NCI-H69 (cell line): Measurements from ENCODE around the gene MRPL23.

Experiments used
- DNase-seq: peaks from one replicate; lab custom pipeline; 2025; lab: John Stamatoyannopoulos, UW

The MRPL23 gene

DNA sequence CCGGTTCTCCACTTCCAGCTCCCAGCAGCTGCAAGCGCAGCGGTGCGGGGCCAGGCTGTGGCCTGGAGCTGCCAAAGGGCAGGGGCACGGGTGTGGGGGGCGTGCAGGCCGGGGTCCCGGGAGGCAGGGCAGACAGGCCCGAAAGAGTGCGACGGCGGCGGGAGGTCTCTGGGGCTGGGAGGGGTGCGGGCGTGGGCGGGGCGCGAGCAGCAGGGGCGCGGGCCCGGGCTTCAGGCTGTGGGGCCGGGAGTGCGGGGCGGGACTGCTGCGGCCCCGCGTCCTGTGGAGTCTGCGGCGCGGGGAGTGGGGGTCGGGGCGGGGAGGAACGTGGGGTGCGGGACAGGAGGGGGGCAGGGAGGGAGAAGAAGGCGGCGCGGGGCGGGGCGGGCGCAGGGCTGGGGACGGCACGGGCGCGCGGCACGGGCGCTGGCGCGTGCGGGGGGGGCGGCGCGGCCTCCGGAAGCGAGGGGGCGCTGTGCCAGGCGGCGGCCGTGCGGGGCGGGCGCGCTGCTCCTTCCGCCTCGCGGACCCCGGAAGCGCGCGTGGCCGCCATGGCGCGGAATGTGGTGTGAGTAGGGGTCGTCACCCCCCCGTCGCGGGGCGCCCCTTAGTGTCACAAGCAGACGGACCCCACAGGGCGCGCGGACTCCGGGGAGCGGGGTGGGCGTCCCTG lies at the start of gene MRPL23:
Gene MRPL23, plus strand, starts transcription at position 521 of the 673 bp plus-strand sequence. Its CDS starts 31 bp downstream, at position 552.
- DNase-seq = no peak

DNA sequence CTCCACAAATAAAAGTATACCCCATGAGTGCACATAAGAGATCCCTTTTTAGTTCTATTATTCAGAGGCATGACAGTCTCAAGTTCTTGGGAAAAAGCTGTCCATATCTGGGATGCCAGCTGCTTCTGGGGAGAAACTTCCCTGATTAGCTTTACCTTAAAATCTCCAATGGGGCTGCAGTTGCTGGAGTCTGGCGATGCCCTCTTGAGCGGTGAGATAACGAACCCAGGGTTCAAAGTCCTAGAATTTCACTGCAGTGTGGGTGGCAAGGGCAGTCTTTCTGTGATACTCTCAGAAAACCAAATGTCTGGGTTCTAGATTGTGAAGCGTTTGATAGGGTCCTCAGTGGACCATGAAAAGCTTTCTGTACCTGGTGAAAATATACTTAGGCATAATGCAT lies 48.0 kb upstream of the MRPL23 start:
- DNase-seq = no peak

DNA sequence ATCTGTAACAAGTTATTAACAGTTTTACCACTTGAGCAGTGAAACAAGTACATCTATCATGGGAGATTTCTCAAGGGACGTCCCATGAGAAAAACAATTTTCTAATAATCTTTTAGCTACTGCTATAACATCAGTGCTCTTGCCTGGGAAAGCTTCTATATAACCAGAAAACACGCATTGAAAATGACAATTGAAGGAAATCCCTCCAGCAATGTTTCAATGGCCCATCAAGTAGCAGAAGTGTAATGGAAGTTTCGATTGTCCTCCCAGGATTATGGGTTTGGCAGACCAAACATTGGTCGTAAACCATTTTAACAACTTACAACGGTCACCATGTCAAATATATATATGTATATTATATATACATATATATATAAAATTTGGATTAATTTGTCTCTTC lies 47.4 kb upstream of the MRPL23 start:
- no peak for DNase-seq

DNA sequence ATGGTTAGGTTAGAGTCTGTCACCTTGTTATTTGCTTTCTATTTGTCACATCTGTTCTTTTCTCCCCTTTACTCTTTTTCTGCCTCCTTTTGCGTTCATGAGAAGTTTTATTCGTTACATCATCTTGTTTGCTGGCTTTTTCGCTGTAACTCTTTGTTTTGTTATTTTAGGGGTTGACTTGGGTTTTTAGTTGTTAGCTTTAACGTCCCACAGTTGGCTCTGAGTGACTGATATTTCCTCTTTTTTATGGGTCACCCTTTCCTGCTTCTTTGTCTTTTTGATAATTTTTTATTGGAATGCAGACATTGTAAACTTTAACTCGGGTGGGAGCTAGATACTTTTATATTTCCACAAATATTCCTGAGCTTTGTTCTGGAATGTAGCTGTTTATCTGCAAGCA lies 41.0 kb upstream of the MRPL23 start:
- no peak for DNase-seq

DNA sequence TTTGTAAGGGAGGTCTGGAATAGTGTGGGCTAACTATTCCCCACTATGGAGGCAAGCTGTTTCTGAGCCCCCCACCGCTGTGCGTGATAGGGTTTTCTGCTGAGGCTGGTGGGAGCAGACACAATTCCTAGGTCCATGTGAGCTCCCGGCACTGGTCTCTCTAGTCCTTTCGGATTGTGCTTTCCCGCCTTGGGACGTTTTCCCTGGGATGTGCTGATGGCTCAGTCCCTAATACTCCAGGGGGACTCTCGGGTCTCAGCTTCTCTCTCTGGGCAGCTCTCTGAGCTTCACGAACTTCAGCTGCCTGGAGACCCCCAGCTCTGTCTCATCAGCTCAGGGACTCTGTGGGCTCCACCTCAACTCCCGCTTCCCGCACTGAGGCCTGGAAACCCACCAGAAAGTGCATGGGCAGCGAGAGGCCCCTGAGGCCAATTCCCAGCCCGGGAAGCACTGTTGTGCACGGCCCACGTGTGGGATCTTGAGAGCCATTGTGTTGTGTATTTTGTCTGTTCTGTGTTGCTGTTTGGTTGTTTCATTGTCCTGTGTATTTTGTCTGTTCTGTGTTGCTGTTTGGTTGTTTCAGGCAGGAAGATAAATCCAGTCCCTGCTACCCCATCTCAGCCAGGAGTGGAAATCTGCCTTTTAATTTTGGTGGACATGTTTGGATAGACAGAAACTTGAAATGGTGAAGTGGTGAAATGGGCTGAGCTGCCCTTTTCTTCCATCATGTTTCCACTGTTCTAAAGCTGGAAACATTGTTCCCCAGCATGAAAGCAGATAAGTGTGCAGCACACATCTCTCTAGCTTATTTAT lies 40.3 kb upstream of the MRPL23 start:
- no peak for DNase-seq

DNA sequence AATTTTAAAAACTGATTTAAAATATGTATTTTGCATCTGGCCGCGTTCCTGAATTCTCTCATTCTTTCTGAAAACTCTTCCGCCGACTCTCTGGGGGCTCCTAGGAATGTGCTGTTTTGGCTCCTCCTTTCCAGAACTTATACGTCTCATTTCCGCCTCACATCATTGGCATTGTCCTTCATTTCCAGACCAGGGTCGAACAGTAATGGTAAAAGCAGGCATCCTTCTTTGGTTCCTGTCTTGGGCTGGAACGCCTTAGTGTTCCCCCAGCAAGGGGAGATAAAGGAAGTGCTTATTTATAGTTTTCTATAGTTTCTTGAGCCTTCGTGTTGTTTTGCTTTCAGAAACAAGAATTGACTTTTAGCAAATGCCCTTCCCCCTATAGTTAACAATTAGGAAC lies 38.5 kb upstream of the MRPL23 start:
- no peak for DNase-seq

DNA sequence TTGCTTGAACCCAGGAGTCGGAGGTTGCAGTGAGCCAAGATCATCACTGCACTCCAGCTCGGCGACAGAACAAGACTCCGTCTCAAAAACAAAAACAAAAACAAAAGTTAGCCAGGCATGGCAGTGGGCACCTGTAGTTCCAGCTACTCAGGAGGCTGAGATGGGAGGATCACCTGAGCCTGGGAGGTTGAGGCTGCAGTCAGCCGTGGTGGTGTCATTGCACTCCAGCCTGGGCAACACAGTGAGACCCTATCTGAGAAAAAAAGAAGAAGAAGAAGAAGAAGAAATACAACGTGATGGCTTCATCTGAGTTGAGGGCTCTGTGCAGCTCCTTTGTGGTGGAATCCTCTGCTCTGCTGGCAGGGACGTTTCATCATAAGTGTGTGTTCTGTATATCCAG lies 37.6 kb upstream of the MRPL23 start:
- DNase-seq = no peak

DNA sequence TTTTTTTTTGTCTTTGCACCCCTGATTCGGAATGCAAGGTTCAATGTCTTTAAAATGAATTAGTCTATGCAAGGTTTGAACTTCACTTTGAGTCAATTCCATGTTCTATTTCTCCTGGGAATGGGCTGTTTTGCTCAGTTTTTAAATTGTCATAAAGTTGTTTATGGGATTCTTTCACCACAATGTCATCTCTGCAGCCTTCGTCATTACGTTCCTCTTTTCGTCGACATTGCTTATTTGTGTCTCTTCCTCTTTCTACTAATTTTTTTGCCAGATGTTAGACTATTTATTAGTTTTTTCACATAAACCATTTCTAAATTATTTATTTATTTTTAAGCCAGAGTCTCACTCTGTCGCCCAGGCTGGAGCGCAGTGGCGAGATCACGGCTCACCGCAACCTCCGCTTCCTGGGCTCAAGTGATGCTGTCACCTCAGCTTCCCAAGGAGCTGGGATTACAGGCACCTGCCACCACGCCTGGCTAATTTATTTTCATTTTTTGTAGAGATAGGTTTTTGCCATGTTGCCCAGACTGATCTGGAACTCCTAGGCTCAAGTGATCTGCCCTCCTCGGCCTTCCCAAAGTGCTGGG lies 34.7 kb upstream of the MRPL23 start:
- no peak for DNase-seq

DNA sequence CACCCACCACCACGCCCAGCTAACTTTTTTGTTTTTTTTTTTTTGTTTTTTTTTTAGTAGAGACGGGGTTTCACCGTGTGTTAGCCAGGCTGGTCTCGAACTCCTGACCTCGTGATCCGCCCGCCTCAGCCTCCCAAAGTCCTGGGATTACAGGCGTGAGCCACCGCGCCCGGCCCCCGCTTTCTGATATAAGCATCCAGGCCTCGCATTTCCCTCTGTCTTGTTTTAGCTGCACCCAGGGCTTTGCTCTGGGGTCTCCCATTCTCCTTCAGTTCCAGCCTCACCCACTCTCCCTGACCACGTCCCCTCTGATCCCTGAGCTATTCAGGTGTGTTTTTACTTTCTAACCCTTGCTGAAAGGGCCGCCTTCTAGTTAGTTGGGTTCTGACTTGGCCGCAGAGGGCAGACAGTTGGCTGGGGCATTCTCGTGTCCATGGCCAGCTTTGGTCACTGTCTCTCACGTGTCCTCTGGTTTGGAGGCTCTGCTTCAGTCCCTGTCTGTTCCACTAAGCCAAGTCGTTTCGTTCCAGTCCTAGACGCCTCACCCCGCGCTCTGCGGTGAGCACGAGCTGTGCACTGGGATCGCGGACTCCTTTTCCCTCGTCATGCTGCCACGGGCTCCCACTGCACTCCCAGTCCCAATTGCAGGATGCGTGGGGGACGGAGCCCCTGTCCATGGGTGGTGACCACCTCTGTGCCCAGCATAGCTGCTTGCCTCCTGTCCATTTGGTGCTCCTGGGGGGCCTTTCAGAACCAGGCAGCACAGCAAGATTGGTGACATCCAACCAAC lies 33.7 kb upstream of the MRPL23 start:
- DNase-seq = no peak

DNA sequence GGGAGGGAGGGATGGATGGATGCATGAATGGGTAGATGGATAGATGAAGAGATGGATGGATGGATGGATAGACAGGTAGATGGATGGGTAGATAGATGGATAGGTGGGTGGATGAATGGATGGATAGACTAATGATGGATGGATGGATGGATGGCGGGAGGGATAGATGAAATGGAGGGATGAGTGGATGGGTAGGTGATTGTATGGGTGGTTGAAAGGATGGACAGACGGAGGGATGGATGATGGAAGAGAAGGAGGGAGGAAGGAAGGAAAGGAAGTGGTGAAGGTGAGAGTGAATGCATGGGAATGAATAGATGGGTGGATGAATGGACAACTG lies 31.4 kb upstream of the MRPL23 start:
- no peak for DNase-seq

DNA sequence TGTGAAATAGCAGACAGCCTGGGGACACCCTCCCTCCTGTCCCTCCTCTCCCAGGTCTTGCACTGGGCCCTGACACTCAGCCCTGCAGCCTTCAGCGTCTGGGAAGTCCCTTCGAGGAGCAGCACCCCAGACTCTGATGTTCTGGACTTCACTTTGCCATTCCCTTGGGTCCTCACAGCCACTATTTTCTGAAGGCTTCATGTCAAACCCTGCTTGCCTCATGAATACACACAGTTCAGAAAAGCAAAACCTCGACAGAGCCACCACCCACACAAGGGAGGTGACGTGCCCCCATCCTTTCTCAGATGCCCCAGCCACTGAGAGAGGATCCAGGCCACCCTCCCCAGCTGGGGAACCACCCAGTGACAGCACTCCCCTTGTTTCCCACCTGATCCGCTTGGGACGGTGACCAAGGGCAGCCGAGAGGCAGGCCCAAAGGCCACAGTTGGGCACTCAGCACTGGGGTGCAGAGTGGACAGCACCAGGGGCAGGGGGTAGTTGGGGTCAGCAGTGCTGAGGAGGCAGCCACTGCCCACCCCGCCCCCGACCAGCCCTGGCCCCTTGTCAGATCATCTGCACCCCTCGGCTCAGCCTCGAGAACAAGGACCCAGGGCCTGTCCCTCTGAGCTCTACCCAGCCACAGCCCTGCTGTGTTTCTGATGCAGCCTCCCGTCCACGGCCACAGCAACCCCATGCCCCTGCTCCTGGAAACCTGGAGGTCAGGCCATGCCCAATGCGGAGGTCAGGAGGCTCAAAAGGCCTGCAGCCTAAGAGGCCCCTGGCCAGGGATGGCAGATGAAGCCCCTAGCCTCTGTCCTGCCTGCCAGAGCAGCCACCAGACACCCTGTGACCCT lies 30.8 kb upstream of the MRPL23 start:
- DNase-seq = no peak

DNA sequence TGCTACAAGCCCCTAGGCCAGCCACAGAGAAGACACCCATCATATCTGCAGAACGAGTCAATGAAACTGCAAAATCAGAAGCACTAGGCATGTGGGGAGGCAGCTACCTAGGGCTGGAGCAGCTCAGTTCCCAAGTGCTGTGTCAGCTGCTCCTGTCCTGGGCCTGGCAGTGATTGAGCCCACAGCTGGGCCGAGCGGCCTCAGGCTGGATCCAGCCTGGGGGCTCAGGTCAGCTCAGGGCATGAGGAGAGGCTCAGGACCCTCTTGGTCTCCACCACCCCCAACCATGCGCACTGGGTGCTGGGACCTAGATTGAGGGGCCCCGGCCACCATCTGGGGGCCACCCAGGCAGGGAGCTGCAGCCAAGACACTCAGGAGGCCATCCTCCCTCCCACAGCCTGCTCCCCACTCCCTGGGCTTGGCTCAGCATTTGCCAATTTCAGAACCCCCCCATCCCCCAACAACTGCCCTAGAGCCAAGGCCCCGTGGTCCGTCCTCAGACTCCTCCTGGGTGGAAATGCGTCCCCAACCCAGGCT lies 30.1 kb upstream of the MRPL23 start:
- DNase-seq = no peak

DNA sequence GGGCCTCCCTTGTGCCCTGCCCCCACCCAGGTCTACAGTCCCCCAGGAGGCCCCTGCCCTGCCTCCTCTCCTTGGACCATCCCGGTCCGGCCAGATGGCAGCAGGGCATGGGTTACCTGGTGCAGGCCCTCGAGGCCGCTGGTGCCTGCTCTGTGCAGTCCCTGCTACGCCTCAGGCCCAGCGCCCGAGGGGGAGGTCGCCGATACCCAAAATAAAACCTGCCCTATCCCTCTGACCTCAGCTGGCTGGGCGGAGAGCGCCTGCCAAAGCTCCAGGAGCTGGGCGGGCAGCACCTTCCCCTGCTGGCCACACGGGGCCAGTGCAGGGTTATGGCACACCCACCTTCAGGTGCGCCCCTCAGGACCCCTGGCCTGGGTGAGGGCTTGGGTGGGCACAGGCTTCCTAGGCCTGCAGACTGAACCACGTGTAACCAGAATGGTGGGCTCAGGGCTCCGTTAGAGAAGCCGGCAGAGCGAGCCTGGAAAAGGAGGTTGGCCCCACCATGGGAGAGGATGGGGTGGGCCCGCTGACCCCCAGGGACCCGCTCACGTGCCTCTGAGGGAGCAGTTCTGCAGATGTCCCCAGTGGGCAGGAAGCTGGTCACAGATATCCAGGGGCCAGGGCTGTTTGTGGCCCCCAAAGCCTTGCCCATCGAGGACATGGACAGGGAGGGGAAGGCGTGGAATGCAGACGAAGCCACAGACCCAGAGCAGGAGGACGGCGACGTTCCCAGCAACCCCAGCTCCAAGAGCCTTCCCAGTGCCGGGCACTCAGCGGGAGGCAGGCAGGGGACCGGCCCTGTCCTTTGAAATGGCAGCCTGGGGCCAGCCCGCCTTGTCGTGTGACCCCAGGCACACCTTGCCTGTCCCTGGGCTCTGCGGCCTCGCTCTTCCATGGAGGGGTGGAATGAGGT lies 29.4 kb upstream of the MRPL23 start:
- DNase-seq = no peak

DNA sequence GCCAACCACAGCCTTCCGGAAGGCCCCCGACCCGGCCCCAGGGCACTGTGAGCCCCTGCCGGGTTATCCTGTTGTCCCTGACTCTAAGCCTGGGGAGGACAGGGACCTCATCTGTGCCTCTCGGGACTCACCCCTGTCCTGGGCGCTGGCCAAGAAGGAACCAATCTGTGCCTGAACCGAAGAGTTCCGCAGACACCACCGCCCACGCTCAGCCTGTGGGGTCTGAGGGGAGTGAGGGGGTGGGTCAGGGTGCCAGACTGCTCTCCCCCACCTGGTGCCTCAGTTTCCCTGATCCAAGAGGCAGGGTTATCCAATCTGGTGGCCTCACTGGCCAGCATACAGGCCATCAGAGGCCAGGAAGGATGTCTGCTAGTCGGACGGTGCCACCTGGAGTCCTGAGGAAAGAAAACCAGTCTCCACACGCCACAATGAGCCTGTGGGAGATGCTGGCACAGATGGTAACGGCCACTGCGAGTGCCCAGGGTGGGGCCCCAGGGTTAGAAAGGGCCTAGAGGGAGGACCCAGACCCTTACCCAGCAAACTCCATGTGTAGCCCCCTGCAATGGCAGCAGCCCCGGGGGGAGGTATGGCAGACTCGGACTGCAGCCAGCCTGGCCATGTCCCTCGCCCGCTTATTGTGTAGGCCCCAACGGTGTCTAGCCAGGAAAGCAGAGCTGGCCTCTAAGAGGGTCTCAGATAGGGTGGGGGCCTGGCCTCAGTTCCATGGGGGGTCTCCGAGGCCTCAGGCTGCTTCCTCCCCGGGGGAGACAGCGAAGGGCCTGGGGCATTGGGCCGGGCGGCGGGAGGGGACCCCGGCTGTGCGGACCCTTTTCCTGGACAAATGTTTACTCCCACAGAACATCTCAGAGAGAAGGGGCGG lies 28.5 kb upstream of the MRPL23 start:
- DNase-seq = no peak

DNA sequence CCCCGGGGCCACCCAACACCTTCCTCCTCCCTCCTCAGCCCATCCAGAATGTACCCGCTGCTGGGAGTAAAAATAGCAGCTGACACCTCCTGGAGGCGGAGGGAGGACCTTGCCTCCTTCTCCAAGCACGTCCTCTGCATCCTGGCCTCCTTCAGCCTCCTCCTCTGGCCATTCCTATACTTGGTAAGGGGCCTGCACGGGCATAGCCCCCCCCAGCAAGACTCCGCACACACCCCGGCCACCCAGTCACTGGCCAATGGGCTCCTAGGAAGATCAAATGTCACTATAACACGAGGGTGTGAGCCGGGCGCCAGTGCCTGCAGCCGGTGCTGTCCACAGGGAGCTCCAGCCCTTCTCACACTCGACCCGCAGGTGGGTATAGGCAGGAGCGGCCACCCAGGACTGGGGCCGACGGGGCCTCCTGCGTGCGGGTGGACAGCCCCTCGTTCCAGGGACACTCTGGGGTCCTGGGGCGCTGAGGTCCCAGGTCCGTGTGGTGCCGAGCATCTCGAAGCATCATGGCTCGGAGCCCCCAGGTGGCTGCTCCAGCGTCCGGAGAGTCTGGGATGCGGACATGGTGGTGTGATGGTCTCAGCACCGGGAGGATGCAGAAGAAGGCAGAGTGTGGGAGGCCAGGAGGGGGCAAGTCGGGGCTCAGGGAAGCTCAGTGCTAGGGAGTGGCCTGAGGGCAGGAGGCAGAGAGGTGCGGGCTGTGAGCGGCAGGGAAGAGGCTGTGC lies 27.6 kb upstream of the MRPL23 start, which contains the start of gene TNNT3:
Gene TNNT3, plus strand, starts transcription at position 313 of the 737 bp plus-strand sequence. CDS start 3,172 bp downstream, outside the sequence.
- DNase-seq = no peak

DNA sequence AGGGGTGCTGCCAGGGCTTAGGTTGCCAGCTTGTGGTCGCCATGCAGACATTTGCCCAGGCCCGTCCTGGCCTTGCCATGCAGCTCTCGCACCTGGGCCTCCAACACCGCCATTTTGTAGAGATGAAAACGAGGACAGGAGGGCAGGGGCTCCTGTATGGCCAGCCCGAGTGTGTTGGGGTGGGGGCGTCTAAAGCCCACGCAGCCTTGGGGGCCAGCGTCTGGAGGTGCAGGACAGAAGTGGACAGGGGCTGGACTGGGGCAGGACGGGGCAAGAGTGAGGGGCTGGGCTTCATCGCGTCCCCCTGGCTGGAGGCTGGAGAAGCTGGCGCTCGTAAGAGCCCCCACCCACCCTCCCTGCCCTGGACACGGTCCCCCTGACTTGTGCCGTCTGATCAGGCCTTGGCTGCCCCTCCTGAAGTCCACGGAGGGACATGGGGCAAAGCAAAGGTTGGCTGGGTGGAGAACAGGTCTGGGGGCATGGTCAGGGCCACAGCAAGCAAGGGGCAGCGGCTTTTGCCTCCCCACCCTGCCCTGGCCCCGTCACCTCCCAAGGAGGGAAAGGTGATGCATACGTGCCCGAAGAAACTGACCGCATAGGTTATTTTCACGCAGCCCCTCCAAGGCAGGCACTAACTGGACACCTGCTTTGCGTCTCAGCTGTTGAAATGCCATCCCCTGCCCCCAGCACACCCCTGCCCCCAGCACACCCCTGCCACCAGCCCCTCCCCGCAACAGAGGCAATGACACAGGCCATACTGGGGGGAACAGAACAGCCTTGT lies 26.8 kb upstream of the MRPL23 start:
- no peak for DNase-seq

DNA sequence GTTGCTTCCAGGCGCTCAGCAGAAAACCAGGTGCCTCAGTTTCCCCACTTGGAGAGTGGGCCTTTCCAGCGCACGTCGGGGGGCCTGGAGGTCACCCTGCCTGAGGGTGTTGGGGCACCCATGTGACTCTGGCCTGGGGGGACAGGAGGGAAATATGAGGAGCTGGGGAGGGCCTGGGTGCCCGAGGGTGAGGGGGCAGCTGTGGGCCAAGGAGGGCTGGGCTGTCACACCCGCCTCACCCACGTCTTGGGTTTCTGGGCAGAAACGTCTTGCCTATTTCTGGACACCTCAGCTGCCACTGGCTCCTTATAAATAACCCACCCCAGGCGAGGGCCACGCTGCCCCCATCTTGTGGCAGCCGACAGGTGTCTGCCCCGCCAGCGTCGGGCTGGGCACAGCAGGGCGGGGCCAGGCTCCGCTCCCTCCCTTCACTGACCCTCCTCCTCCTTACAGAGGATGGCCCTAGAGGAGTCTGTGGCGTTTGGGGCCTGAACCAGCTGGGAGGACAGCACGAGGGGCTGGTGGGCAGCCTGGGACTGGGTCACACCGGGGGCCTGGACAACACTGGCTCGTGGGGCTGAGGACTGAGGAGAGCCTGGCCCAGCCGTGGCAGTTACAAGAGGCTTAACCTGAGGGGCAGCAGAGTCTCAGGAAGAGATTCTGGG lies 26.1 kb upstream of the MRPL23 start:
- DNase-seq = no peak
